Keratinocyte (primary cell): ENCODE data around the gene SLC6A2.

Source experiments
- EZH2 ChIP-seq: IDR thresholded peaks from one replicate; pipeline ENCODE4 v1.6.1; 2012; ENCODE audit warnings: inconsistent platforms, mild to moderate bottlenecking, low read length, moderate library complexity
- TF ChIP-seq, protein P1 (sequence below), 3 experiments: IDR thresholded peaks in 1 of 3; conservative IDR thresholded peaks in 1 of 3; optimal IDR thresholded peaks in 1 of 3; 2 replicates in 2 of 3; 3 replicates in 1 of 3; pipeline versions ENCODE3 to v1.5.1; 2011; ENCODE audit warnings: low read length in 3 of 3, mild to moderate bottlenecking in 3 of 3, moderate library complexity in 2 of 3, control low read depth in 1 of 3, inconsistent platforms in 1 of 3; ENCODE audit not compliant: insufficient read depth in 2 of 3; ENCODE audit errors: extremely low read depth in 1 of 3

DNA sequence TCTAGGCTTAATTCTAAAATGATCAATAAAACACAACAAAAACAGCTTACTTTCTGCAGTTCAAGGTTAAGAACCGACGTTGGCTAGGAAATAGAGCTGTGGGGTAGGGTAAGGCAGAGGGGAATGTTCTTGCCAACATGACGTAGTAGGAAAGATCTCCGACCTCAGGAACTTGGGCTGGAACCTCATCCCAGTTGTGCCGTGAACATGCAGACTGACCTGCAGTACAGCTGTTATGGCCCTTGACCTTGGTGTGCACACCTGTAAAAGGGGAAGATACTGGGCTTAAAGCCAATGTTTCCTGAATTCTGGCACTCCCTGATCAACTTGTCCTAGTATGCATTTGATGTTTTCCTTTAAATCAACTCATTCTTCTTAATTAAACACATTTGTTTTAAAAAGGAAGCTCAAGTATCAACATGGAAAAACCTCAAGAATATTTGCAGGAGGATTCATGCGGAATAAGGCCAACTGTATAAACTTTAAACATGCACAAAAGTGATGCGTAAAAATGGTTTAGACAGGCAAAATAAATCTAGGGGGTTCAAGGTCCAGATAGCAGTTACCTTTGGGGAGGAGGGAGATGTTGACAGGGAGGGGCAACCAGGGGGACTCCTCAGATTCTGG lies 14.2 kb upstream of the SLC6A2 start:
- no peak for TF ChIP-seq EZH2
- TF ChIP-seq, protein P1, sequence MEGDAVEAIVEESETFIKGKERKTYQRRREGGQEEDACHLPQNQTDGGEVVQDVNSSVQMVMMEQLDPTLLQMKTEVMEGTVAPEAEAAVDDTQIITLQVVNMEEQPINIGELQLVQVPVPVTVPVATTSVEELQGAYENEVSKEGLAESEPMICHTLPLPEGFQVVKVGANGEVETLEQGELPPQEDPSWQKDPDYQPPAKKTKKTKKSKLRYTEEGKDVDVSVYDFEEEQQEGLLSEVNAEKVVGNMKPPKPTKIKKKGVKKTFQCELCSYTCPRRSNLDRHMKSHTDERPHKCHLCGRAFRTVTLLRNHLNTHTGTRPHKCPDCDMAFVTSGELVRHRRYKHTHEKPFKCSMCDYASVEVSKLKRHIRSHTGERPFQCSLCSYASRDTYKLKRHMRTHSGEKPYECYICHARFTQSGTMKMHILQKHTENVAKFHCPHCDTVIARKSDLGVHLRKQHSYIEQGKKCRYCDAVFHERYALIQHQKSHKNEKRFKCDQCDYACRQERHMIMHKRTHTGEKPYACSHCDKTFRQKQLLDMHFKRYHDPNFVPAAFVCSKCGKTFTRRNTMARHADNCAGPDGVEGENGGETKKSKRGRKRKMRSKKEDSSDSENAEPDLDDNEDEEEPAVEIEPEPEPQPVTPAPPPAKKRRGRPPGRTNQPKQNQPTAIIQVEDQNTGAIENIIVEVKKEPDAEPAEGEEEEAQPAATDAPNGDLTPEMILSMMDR (optimal IDR thresholded peaks at IDR 0.05 in 1 of 3, IDR thresholded peaks at IDR 0.05 in 1 of 3, conservative IDR thresholded peaks at IDR 0.05 in 1 of 3; ENCODE audit: extremely low read depth in 1 of 3, insufficient read depth in 2 of 3, low read length in 3 of 3) = no peak
